IPS-NIHi7 (cell line): ENCODE data around the gene RALGPS1.

Source experiments
- DNase-seq: peaks from one replicate; pipeline ENCODE4 v3.0.0; 2012; ENCODE audit warnings: mixed read lengths; ENCODE audit errors: extremely low spot score

Gene RALGPS1

GRCh38 chr9:127185931-127186781, 271.6 kb downstream of the RALGPS1 start:
- DNase-seq = no peak

GRCh38 chr9:127186806-127187205, 272.2 kb downstream of the RALGPS1 start:
- DNase-seq = no peak

GRCh38 chr9:127187231-127187956, 272.8 kb downstream of the RALGPS1 start:
- no peak for DNase-seq

GRCh38 chr9:127188396-127188795, 273.8 kb downstream of the RALGPS1 start:
- DNase-seq = no peak

- DNase-seq = no peak
Observed at GRCh38 chr9:127189628-127190027, 275.0 kb downstream of the RALGPS1 start.

DNA sequence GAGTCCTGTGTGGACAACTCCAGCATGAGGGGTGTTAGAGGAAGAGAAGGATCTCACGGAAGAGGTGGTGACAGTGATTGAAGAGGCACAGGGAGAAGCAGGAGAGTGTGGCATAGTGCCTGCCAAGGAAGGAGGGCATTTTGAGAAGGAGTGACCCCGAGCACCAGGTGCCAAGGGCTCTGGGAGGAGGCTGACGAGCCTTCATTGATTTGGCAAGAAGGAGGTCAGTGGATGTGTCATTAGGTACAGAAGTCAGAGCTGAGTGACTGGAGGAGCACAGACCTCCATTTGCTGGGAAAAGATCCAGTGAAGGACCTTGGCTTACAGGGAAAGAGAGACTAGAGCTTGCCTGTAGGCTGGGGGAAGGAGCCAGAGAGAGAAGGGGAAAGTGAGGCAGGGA, 278.2 kb downstream of the RALGPS1 start:
- no peak for DNase-seq

GRCh38 chr9:127193483-127193882, 278.9 kb downstream of the RALGPS1 start:
- no peak for DNase-seq

DNA sequence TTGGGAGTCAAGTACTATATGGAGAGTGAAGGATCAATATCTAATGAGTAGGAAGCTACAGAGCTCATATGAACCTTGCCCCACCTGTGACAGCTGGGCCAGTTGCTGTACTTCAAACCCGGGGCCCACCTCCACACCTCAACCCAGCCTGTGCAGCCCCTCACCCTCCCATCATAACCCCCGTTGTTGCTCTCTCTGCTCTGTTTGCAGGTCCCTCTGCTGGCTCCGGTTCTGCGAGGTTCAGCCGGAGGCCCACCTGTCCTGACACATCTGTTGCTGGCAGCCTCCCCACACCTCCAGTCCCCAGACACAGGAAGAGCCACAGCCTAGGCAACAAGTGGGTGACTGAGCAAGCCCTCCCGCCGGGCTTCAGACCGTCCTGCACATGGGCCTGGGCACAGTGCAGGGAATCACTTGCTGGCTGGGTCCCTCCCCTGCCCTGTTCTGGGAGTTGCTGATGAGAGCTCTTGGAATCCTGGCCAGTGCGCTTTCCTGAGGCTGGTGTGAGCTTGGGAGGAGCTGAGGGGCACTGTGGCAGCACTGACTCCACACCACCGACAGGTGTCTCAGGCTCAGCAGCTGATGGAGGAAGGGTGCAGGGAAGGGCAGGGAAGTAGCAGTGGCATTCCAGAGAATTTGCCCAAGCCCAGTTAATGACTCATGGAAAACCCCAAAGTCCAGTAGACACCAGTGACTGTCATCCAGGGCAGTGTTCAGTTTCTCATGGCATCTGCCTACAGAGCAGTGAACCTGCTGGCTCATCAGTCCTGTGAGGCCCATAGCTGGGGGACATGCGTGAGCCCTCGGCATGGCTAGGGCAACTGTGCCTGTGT, 280.5 kb downstream of the RALGPS1 start:
- DNase-seq = peak; percentile 33

DNA sequence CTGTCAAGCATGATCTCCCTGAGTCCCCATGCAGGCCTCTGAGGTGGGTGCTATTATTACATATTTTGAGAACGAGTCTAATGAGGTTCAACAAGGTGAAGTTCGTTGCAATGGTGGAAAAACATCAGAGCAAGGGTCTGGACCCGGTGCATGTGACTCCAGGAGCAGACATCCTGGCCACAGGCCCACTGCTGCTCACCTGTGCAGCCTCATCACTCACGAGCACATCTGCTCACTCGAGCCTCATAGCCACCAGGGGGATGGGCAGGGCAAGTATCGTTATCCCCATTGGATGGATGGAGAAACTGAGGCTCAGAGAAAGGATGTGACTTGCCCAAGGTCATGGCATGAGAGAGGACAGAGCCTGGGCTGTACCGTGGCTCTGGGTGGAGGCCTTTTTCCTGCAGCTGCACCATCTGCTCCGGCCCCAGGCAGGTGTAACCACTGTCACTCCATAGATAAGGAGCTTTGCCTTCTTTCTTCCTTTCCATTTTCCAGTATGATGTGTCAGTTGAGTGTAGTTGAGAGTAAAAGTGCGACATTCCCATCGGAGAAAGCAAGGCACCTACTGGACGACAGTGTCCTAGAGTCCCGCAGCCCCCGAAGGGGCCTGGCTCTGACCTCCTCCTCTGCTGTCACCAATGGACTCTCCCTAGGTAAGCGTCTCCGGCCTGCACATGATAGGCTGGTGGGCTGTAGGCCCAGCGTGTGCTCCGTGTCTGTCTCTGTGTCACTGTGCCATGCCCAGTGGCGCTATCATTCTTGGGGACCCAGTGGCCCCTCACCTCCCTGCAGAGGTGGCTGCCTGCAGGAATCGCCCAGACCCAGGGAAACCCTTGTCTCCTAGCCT, 281.6 kb downstream of the RALGPS1 start:
- no peak for DNase-seq

DNA sequence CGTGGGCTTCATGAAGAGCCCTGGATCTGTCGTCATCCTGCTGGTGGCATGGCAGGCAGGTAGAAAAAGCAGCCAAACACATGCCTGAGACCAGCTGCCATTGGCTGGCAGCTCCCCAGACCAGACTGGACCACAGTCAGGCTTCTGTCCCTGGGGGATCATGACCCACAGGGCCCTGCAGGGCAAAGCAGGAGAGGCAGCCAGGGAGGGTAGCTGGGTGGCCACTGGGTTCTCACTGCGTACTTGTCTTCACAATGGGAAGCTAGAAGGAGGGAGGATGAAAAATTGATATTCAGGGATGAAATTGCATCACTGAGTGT, 282.2 kb downstream of the RALGPS1 start:
- DNase-seq = no peak

DNA sequence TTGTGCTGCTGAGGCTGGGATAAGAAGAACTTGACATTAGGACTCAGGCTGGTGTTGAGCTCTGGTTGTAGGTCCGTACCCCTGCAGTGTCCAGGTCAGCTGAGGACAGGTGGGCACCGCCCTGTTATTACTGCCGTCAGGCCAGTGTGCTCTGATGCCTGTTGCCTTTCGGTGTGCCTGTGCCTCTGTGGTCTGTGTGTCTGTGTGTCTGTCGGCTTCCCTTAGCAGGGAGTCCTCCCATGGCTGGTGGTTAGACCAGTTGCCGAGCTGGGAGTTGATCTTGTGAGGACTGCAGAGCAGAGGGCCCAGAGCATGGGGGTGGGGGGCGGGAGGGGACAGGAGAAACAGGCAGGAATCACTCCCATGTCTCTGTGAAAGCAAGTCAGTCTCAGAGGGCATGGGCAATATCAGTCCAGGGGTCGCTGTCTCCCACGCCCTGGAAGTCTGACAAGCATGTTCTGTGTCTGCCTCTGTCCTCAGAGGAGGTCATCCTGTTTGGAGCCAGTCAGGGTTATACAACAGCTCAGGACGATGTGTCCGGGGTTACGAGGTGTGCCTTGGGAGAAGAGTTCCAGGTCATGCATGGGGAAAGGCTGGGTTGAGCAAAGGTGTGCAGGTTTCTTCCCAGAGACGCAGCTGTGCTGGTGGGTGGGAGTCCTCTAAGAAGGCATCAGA, 282.7 kb downstream of the RALGPS1 start:
- no peak for DNase-seq

GRCh38 chr9:127197861-127198430, 283.4 kb downstream of the RALGPS1 start:
- DNase-seq = no peak

DNA sequence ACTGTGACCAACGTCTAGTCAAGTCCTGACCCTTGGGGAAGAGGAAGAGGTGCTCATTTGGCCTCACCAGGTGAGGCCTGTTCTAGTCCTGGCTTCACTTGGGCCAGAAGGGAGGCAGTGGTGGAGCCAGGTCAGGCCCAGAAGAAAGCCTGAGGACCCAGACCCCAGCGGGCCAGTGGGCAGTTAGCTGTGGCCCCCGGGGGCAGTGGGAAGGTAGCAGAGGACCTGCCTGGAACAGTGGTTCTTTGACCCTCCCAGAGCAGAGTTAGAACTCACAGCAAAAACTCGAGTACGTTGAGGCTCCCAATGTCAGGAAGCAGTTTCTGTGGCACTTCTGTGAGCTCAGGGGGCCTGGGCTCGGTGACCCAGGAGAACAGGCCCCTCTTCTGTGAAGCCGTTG, 284.0 kb downstream of the RALGPS1 start:
- no peak for DNase-seq

GRCh38 chr9:127199001-127199791, 284.6 kb downstream of the RALGPS1 start:
- peak; percentile 89 for DNase-seq

DNA sequence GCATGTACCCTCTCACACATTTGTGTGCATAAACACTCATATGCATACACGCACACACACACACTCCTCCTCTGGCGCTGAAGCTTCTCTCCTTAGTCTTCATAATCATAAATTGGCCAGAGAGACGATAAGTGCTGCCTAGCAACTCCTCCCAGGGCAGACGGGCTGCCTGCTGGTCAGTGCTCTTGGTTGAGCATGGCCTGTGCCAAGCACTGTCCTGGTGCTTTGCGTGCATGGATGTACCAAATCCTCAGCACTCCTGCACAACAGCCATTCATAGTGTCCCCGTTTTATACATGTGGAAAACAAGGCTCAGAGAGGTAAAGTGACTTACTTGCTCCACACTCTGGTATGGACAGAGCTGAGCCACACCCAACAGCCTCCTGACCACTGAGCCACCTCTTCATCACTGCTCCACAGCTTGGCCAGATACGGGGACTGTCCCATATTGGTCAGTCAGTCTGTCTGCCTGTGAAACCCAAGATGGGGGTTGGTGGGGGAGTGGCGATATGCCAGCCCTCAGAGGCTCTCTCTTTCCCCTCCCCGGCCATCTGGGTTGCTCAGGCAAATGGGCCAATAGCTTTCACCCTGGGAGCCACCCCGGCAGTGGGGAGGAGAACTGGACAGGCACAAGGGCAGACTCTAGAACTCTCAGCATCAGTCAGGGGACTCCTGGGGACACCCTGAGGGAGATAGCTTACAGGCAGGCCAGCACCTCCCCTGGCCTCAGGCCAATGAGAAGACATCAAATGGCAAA, 285.7 kb downstream of the RALGPS1 start:
- no peak for DNase-seq

GRCh38 chr9:127201071-127201541, 286.5 kb downstream of the RALGPS1 start:
- no peak for DNase-seq

GRCh38 chr9:127201731-127202130, 287.1 kb downstream of the RALGPS1 start:
- no peak for DNase-seq

DNA sequence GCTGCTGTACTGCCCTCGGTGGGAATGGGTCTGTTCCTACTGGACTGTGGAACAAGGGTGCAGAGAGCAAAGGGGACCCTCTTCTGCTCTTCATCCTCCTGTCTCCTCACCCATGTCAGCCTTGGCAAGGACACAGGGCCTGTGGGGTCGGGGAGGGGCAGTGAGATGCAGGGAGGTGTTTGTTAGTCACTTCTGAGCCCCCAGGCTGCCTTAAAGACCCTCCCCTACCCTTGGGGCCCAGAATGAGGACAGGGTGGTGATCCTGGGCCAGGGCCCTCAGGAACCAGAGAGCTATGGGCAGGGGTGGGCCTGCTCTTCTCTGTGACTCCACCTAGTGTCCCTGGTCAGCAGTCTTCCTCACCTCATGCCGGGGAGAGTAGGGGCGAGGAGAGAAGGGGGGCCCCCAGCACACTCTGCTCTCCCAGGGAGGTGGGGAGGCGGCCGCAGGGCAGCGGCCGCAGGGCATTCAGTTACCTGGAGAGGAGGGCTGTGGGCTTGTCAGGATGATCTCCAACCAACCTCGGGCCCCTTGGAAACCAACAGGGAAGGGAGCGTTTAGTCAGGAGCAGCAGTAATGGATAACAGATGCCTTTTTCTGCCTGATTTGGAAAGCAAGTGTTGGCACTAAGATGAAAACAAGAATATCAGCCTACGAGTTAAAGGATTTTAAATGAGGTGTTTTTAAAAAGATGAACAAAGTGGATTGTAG, 288.0 kb downstream of the RALGPS1 start:
- DNase-seq = no peak
